Loucy (cell line): ENCODE results near the gene GPX3.

Experiments used
- EZH2phosphoT487 ChIP-seq: fragments of 200-600 bp; IDR thresholded peaks from 2 replicates; pipeline ENCODE4 v1.6.1; 2018; ENCODE audit warnings: antibody characterized with exemption, mild to moderate bottlenecking, moderate library complexity, borderline replicate concordance
- TF ChIP-seq, protein P1 (sequence below): fragments of 200-600 bp; sonication (generic); conservative IDR thresholded peaks from 2 replicates; pipeline ENCODE4 v1.5.1; 2014; ENCODE audit warnings: mild to moderate bottlenecking, antibody characterized with exemption, low read length

DNA sequence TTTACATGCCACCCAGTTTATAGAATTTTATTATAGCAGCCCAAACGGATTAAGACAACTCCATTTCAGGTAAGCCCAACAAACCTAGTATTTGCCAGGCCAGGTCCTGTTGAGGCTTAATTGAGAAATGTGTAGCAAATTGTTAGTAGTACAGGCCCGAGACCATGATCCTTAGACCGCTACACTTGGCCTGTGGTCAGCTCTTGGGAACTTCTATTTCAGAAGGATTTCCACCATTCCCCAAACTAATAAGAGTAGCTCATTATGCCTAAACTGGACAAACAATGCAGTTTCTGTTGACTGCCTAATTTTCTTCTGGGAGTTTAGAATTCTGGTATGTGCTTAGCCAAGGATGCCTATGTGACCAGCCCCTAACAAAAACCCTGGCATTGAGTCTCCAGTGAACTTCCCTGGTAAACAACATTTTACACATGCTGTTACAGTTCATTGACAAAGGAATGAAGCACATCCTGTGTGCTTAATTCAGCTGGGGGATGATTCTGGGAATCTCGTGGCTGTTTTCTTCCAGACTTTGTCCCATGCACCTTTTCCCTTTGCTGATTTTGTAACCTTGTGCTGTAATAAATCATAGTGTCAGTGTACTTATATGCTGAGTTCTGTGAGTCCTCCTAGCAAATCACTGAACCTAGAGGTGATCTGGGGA, 5.6 kb upstream of the GPX3 start:
- TF ChIP-seq, protein P1, sequence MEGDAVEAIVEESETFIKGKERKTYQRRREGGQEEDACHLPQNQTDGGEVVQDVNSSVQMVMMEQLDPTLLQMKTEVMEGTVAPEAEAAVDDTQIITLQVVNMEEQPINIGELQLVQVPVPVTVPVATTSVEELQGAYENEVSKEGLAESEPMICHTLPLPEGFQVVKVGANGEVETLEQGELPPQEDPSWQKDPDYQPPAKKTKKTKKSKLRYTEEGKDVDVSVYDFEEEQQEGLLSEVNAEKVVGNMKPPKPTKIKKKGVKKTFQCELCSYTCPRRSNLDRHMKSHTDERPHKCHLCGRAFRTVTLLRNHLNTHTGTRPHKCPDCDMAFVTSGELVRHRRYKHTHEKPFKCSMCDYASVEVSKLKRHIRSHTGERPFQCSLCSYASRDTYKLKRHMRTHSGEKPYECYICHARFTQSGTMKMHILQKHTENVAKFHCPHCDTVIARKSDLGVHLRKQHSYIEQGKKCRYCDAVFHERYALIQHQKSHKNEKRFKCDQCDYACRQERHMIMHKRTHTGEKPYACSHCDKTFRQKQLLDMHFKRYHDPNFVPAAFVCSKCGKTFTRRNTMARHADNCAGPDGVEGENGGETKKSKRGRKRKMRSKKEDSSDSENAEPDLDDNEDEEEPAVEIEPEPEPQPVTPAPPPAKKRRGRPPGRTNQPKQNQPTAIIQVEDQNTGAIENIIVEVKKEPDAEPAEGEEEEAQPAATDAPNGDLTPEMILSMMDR = no peak
- TF ChIP-seq EZH2phosphoT487 = no peak
